Stimulated activated naive CD4-positive, alpha-beta T cell treated with Interleukin-2 at 50 U/mL for 16 hours (primary cell): ENCODE results near the gene CCL28.
"Not testable (repeated sequence)": the region's sequence is repeated elsewhere in the genome, so short reads cannot be mapped to it uniquely, and the experiment has no call there.

ENCODE experiments used
- DNase-seq: peaks from one replicate; lab custom pipeline; 2025; lab: John Stamatoyannopoulos, UW

Gene CCL28

GRCh38 chr5:43412156-43412555 is at the start of gene CCL28:
CCL28 (minus strand) TSS chr5:43412391; CDS start chr5:43412316, 75 bp downstream.
- no peak for DNase-seq

- no peak for DNase-seq
These were observed 48.9 kb upstream of the CCL28 start for GRCh38 chr5:43461066-43461465.

- DNase-seq: no peak
These were observed 44.4 kb upstream of the CCL28 start for GRCh38 chr5:43456556-43456955.

- not testable (repeated sequence) for DNase-seq
These were observed 29.4 kb upstream of the CCL28 start for GRCh38 chr5:43441575-43441974.

GRCh38 chr5:43437062-43437660 is 25.0 kb upstream of the CCL28 start:
- DNase-seq: no peak

GRCh38 chr5:43433382-43433781 is 21.2 kb upstream of the CCL28 start:
- no peak for DNase-seq

- no peak for DNase-seq
These were observed 20.5 kb upstream of the CCL28 start for GRCh38 chr5:43432486-43433375.

GRCh38 chr5:43429706-43430105 is 17.5 kb upstream of the CCL28 start:
- DNase-seq: no peak

- no peak for DNase-seq
These were observed 16.8 kb upstream of the CCL28 start for GRCh38 chr5:43429016-43429415.

- no peak for DNase-seq
These were observed 15.1 kb upstream of the CCL28 start for GRCh38 chr5:43427306-43427705.

- no peak for DNase-seq
These were observed 13.8 kb upstream of the CCL28 start for GRCh38 chr5:43425983-43426382.

- not testable (repeated sequence) for DNase-seq
These were observed 10.9 kb upstream of the CCL28 start for GRCh38 chr5:43423086-43423485.

- no peak for DNase-seq
These were observed 10.0 kb upstream of the CCL28 start for GRCh38 chr5:43422143-43422542.

GRCh38 chr5:43421450-43422133 is 9.4 kb upstream of the CCL28 start:
- no peak for DNase-seq

- no peak for DNase-seq
These were observed 8.1 kb upstream of the CCL28 start for GRCh38 chr5:43420241-43420640.

- no peak for DNase-seq
These were observed 6.4 kb upstream of the CCL28 start for GRCh38 chr5:43418561-43418960.

- no peak for DNase-seq
These were observed 4.7 kb upstream of the CCL28 start for GRCh38 chr5:43416803-43417394.

GRCh38 chr5:43415935-43416802 is 4.0 kb upstream of the CCL28 start:
- DNase-seq: no peak

GRCh38 chr5:43413966-43414365 is 1.8 kb upstream of the CCL28 start:
- DNase-seq: no peak

- no peak for DNase-seq
These were observed 453 bp upstream of the CCL28 start for GRCh38 chr5:43412644-43413043.

GRCh38 chr5:43411495-43411894 is 696 bp downstream of the CCL28 start:
- DNase-seq: no peak

- no peak for DNase-seq
These were observed 1.8 kb downstream of the CCL28 start for GRCh38 chr5:43410414-43410813.
